ENCODE measurements around the gene CIDEA.

GRCh38 chr18:12309683-12310198 lies 55.6 kb downstream of the CIDEA start:
- TF ChIP-seq, protein P1, sequence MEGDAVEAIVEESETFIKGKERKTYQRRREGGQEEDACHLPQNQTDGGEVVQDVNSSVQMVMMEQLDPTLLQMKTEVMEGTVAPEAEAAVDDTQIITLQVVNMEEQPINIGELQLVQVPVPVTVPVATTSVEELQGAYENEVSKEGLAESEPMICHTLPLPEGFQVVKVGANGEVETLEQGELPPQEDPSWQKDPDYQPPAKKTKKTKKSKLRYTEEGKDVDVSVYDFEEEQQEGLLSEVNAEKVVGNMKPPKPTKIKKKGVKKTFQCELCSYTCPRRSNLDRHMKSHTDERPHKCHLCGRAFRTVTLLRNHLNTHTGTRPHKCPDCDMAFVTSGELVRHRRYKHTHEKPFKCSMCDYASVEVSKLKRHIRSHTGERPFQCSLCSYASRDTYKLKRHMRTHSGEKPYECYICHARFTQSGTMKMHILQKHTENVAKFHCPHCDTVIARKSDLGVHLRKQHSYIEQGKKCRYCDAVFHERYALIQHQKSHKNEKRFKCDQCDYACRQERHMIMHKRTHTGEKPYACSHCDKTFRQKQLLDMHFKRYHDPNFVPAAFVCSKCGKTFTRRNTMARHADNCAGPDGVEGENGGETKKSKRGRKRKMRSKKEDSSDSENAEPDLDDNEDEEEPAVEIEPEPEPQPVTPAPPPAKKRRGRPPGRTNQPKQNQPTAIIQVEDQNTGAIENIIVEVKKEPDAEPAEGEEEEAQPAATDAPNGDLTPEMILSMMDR (IDR thresholded peaks at IDR 0.05), result no peak
- TF ChIP-seq POLR2A (IDR thresholded peaks at IDR 0.05), result no peak

Data from lower leg skin (tissue), 3 donors.